Activated CD8-positive, alpha-beta memory T cell treated with anti-CD3 and anti-CD28 coated beads, Interleukin-2, amount 50 U/mL, for 1 hour (primary cell): ENCODE results near the gene PLCB1.
A peak's percentile ranks its signal among the peaks of the same experiment; 100 is the strongest.
"Not testable (repeated sequence)": the region's sequence is repeated elsewhere in the genome, so short reads cannot be mapped to it uniquely, and the experiment has no call there.

Source experiments
- DNase-seq: peaks from one replicate; pipeline ENCODE4 v3.0.0-alpha.2; 2020; ENCODE audit errors: extremely low read depth

Gene PLCB1

GRCh38 chr20:8131598-8132483 lies at the start of gene PLCB1:
Gene PLCB1, plus strand, starts transcription at chr20:8132266. Its CDS starts 386 bp downstream, at chr20:8132652.
- DNase-seq = peak; percentile 47

GRCh38 chr20:8082989-8083388 lies 49.1 kb upstream of the PLCB1 start:
- no peak for DNase-seq

- no peak for DNase-seq
These were observed 42.4 kb upstream of the PLCB1 start for GRCh38 chr20:8089668-8090067.

GRCh38 chr20:8094415-8094818 lies 37.6 kb upstream of the PLCB1 start:
- no peak for DNase-seq

GRCh38 chr20:8094850-8095249 lies 37.2 kb upstream of the PLCB1 start:
- DNase-seq = no peak

GRCh38 chr20:8095648-8096572 lies 36.2 kb upstream of the PLCB1 start:
- DNase-seq = no peak

GRCh38 chr20:8097307-8097706 lies 34.8 kb upstream of the PLCB1 start:
- DNase-seq = no peak

GRCh38 chr20:8104252-8104651 lies 27.8 kb upstream of the PLCB1 start:
- DNase-seq = no peak

- not testable (repeated sequence) for DNase-seq
These were observed 17.5 kb upstream of the PLCB1 start for GRCh38 chr20:8114612-8115011.

- DNase-seq = no peak
These were observed 16.6 kb upstream of the PLCB1 start for GRCh38 chr20:8115436-8115835.

GRCh38 chr20:8116067-8116811 lies 15.8 kb upstream of the PLCB1 start:
- no peak for DNase-seq

- no peak for DNase-seq
These were observed 14.4 kb upstream of the PLCB1 start for GRCh38 chr20:8117636-8118035.

- no peak for DNase-seq
These were observed 14.0 kb upstream of the PLCB1 start for GRCh38 chr20:8118039-8118438.

- DNase-seq = no peak
These were observed 13.3 kb upstream of the PLCB1 start for GRCh38 chr20:8118760-8119159.

- DNase-seq = no peak
These were observed 10.4 kb upstream of the PLCB1 start for GRCh38 chr20:8121666-8122065.

GRCh38 chr20:8124639-8125038 lies 7.4 kb upstream of the PLCB1 start:
- DNase-seq = no peak

GRCh38 chr20:8126181-8126580 lies 5.9 kb upstream of the PLCB1 start:
- no peak for DNase-seq

- DNase-seq = no peak
These were observed 5.2 kb upstream of the PLCB1 start for GRCh38 chr20:8126841-8127378.

- no peak for DNase-seq
These were observed 4.4 kb upstream of the PLCB1 start for GRCh38 chr20:8127553-8128255.

- DNase-seq = no peak
These were observed 3.6 kb upstream of the PLCB1 start for GRCh38 chr20:8128291-8129060.
